GM21360 (cell line): ENCODE measurements around the gene ZNF335.
"Not testable (repeated sequence)": the region's sequence is repeated elsewhere in the genome, so short reads cannot be mapped to it uniquely, and the experiment has no call there.

Source experiments
- ATAC-seq: cut with Tn5 transposase; IDR thresholded peaks from one replicate; pipeline ENCODE4 v1.9.1; 2021; ENCODE audit warnings: mild to moderate bottlenecking, moderate library complexity; ENCODE audit not compliant: unreplicated experiment

Gene ZNF335

DNA sequence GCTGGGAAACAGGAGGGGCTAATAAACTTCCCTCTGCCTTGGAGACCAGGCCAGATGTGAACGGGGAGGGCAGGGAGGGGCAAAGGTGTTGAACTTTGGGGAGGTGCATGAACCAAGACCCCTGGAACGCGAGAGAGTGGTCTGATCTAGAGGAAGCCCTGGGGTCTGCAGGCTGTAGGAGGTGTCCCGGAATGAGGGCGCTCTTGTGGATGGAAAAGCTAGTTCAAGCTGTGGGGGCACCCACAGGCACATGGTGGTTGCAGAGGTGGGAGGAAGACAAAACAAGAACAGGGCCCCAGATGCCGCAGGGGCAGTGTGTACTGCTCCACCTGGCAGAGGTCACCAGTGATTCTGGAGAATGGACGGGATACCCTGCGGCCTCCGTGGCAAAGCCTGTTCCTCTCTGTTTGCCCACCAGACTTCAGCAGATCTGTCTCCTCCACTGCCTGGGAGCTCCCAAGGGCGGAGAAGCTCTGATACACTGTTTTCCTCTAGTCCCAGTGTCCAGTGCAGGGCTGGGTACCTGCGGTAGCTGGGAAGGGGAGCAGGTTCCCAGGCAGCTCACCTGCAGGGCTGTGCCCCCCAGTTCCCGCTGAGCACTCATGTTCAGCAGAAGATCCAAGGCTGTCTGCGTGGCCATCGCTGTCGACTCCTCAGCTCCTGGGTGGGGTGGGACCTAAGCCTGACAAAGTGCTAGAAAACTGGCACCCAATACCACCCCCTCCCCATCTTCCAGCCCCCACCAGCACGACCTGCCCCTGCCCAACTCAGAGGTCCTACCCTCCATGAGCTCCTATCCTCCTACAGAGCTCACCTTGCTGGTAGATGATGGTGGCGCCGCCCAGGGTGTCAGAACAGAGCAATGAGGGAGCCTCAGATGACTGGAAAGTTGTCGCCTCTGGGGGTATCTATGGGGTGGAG is 14.7 kb downstream of the ZNF335 start:
- ATAC-seq, result no peak

DNA sequence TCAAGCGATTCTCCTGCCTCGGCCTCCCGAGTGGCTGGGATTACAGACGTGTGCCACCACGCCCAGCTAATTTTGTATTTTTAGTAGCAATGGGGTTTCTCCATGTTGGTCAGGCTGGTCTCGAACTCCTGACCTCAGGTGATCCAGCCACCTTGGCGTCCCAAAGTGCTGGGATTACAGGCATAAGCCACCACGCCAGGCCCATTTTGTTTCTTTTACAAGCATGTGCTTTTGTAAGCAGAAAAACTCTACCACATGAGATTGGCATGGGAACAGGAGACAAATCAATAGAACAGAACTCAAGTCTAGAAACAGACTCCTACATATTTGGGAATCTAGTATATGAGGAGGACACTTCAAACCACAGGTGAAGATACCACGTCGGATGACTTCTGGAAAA is 15.7 kb downstream of the ZNF335 start:
- ATAC-seq, result not testable (repeated sequence)

DNA sequence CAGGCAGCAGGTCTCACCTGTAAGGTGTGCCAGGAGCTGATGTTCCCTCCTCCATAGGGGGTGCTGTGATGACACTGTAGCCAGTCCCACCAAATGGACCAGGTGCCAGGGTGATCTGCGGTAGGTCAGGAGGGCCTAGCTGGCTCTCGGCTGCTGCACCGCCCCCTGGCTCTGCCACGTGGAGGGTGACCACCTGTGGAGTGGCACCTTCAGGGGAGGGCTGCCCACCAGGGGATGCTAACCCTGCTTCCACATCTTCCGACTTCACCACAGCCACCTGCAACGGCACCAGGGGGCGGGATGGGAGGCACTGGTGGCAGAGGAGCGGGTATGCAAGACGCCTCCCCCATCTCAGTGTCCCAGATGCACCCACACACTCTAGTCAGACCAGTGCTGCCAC is 18.3 kb downstream of the ZNF335 start:
- no peak for ATAC-seq

DNA sequence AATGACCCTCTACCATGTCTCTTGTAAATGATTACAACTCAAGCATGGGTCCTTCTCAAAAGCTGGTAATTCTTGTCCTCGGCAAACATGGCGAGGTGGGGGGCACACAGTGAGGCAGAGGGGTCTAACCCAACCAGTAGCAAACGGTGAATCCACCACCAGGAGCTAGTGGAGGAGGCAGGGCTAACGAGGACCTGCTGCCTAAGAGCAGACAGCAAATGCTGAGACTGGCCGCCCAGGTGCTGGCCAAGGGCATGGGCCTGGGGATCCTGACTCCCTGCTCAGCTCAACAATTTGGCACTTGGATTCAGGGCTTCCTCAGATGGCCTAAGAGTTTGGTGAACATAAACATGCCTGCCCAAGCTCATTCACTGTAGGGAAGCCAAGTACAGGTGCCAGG is 19.1 kb downstream of the ZNF335 start:
- ATAC-seq, result no peak

DNA sequence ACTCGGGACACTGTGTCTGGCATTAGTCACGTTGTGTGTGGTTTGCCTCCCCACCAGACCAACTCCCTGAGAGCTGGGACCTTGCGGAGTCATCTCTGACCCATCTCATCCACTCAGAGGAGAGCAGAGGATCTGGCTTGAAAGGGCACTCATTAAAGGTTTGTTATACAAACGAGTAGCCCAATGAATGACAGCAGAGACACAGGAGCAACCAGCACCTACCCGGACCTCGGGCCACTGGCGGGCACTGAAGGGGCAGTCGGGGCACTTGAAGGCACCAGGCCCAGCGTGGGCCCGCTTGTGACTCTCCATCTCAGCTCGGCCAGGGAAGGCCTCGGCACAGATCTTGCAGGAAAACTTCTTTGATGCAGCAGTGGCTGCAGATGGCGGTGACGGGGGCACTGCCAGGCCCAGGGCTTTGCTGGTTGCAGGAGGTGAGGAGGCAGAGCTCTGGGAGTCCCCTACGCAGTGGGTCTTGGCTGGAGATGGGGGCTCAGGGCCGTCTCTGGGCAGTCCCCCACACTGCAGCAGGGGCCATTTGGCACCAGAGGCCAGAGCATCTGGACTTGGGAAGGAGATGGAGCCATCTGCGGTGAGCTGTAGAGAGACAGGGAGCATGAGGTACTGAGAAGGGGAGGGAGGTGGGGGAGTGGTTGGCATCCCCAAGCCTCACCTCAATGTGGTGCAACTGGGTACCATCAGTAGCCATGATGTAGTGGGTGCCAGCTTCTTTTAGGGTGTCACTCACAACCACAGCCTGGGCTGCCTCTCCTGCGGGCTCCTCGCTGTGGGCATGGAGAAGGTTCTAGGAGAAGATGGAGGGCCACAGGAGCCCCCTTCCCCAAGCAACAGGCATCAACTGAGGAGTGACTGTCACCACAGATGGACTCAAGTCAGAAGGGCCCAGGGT is 19.8 kb downstream of the ZNF335 start:
- ATAC-seq, result no peak

DNA sequence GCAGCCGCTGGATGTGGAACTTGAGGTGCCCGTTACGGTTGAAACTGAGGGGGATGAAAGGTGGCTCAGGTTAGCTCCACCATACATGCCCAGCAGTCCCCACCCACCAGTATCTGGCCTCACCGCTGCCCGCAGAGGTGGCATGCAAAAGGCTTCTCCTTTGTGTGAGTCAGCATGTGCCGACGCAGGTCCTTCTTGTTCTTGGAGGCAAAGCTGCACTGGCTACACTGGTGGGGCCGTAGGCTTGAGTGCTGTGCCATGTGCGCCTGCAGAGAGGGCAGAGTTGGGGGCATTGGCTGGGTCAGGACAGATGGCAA is 21.7 kb downstream of the ZNF335 start:
- ATAC-seq, result no peak

DNA sequence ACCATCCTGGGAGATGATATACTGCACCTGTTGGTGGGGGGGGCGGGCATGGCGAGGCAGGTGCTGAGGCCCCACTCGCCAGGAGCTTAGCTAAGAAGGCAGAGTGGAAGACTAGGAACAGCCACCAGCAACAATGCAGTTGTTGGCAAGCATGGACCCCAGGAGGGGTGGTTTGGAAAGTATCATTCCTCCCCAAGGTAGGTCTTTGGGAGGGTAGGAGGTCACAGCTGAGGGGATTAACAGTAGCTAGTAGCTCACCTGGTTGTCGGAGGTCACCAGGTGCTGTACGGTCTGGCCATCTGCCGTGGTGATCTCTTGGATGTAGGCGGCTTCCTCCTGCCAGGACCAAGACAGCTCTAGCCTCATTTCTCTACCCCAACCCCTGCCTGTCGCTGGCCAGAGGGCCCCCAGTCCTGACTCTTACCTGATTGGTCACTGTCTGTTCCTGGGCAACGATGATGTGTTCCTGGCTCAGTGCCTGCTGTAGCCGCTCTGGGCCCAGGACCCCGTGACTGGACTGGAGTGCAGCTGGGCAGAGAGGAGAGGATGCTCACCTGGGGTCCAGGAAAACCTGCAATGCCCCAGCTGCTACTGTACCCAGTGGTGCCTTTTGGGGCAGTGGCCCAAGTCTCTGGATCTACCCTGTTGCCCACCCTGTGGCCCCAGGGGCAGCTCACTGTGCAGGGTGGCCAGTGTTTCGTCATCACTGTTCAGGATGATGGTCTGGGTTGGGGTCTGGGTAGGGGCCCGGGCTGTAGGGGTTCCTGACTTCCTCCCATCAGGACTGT is 22.3 kb downstream of the ZNF335 start:
- ATAC-seq, result no peak

DNA sequence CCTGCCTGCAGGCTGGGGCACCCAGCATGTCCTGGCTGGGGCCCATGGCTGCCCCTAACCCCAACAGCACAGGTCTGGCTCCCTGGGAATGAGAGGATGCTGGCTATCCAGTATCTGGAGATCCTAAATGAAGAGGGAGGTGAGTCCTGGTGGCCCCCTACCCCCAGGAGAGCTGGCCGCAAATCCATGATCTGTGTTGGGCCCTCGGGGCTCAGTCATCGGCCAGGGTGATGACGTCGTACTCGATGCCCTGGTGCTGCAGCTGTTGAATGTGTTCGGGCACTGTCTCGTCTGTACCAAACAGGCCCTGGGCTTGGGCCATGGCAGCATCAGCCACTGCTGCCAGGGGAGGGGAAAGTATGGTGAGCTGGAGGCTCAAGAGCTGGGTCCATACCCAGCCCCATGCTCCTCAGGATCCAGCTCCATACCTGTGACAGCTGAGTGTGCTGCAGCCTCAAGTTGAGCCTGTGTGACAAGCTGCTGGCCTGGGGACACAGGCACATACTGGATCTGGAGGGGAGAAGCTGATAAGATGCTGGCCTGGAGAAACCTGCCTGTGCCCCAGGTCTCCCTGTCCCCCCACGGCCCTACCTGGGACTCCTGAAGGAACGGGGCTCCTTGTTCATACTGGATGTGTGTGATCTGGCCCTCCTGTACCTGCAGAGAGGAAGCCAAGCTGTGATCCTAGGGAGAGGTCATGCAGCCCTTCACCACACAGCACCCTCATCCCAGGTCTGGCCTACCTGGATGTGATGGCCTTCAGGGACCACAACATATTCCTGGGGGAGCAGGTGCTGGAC is 23.1 kb downstream of the ZNF335 start:
- ATAC-seq, result no peak

DNA sequence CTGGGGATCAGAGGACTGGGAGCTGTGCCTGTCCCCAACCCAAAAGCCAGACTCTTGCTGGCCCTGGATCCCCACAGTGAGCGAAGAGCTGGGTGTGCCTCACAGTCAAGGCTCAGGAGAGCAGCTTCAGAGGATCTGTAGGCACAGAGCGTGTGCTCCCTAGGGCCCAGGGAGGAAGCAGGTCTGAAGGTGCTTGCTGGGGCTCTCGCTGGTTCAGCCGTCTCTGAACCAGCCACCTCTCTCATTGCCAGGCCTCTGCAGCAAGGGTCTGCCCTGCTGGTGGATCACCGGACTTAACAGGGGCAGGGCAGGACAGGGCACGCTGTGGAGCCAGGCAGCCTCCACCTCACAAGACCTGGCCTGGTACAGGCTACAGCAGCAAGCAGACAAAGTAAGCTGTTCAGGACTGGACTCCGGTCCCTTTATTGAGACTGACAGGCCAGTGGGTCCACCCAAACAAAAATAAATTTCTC is 23.7 kb downstream of the ZNF335 start:
- no peak for ATAC-seq

DNA sequence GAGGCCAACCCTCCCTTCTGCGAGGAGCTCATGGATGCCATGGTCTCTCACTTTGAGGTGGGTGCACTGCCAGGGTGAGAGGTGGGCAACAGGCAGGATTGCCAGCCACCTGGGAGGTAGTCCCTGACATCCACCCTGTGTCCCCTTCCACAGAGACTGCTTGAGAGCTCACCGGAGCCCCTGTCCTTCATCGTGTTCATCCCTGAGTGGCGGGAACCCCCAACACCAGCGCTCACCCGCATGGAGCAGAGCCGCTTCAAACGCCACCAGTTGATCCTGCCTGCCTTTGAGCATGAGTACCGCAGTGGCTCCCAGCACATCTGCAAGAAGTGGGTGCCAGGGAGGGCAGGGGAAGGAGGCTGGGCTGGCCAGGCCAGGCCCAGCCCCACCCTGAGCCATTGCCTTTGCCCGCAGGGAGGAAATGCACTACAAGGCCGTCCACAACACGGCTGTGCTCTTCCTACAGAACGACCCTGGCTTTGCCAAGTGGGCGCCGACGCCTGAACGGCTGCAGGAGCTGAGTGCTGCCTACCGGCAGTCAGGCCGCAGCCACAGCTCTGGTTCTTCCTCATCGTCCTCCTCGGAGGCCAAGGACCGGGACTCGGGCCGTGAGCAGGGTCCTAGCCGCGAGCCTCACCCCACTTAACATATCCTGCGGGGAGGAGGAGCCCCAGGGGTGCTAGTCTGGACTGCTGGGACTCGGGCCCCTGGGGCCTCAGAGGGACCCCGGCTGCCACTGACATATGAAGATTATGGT is 24.7 kb downstream of the ZNF335 start:
- no peak for ATAC-seq

DNA sequence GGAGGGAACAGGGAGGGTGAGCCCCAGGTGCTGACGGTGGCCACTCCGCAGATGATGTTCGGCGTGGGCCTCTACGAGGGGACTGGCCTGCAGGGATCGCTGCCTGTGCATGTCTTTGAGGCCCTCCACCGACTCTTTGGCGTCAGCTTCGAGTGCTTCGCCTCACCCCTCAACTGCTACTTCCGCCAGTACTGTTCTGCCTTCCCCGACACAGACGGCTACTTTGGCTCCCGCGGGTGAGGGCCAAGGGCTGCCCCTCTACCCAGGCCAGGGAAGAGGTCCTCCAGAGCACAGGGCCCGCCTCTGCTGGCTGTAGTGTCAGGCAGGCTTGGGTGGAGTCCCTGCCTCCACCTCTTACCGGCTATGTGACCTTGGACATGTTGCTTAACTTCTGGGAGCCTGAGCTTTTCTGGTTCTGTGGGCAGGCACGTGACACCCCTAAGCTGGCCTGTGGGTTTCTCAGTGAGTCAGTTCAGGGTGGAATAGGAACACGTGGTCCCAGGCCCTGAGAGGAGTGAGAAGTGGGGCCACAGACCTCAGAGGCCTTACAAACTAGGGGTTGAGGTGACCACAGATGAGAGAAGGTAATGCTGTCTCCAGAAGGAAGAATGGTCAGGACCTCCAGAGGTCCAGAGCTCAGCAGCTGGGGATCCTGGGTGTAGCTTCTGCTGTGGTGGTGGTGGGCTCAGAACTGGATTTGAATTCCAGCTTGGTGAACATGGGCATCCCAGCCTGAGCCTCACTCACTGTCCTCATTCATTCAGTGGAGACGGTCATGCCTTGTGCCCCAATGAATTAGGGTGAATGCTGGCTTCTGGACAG is 25.6 kb downstream of the ZNF335 start:
- no peak for ATAC-seq

DNA sequence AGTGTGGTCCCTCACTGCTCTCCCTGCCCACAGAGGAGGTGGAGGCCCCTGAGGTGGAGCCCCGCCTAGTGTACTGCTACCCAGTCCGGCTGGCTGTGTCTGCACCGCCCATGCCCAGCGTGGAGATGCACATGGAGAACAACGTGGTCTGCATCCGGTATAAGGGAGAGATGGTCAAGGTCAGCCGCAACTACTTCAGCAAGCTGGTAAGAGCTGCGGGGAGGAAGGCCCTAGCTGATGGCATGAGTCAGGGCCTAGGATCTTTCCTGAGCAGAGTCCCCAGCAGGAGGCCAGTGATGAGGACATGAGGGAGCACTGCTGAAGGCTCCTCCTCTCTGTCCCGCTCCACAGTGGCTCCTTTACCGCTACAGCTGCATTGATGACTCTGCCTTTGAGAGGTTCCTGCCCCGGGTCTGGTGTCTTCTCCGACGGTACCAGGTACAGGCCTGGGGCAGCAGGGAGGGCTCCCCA is 26.3 kb downstream of the ZNF335 start:
- no peak for ATAC-seq

DNA sequence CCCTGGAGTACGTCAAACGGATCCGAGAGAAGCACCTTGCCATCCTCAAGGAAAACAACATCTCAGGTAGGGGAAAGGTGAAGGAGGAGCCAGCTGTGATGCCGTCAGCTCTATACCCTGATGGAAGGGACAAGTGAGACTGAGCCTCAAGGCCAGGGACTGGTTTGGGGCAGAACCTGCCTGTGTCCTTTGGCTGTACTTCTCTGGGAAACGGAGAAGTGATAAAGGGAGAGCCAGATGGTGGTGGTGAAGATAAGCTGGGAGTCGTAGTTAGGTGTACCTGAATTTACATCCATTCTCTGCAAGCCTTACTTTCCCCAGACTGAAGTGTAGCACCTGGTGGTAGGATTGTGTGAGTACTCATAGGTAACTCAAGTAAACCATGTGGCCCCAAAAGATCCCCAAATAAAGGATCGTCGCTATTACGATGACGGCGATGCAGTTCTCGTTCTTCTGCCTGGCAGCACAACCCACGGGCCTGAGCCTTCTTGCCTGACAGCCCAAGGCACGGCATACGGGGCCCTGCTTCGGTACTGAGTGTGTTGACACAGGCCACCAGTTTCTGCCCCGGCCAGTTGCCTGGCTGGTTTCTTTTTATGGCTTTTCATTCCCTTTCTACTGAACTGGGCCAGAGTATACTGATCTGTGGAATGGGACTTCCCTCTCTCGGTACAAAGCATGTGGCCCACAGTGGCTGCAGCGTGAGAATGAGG is 26.9 kb downstream of the ZNF335 start:
- ATAC-seq, result no peak

DNA sequence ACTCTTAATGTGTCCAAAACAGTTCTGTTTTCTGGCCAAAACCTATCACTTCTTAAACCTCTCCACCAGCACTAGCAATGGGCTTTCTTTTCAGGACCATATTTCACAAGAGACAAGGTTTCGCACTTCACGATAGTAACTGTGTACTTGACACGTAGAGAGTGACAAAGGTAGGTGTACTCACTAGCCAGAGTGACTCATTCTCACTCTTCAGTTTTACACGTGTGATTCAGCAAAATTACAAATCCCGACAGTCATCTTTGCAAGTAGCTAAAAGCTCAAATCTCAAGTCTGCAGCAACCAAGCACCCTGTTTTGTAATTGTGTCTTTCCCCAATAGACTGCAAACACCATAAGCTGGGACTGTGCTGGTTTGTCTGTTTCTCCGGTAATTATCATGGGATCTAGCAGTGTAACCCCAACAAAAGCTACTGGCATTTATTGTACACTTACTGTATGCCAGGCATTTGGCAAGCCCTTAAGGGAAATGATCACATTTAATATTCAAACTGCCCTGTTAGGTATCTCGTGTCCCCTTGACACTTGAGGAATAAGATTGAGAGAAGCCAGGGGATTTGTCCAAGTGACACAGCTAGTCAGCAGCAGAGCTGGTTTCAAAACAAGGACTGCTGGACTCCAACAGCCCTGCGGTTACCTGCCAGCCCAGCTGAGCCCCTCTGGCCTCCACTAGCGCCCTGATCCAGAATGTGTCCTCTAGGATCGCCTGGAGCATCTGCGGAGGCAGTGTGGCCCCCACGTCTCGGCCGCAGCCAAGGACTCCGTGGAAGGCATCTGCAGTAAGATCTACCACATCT is 27.6 kb downstream of the ZNF335 start:
- no peak for ATAC-seq

DNA sequence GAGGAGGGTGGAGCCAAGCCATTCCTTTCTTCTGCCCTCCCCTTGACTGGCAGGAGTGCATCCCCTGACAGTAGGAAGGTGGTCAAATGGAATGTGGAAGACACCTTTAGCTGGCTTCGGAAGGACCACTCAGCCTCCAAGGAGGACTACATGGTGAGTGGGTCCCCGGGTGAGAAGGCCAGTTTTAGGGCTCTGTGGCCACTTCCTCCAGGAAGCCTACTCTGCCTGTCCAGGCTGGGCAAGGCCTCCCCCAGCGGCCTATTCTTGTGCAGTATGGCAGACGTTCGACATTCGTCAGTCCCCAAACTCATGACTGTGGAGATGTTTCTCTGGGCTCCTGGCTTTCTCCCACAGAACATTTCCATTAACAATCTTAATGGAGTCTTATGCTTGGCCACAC is 28.4 kb downstream of the ZNF335 start:
- ATAC-seq, result no peak

DNA sequence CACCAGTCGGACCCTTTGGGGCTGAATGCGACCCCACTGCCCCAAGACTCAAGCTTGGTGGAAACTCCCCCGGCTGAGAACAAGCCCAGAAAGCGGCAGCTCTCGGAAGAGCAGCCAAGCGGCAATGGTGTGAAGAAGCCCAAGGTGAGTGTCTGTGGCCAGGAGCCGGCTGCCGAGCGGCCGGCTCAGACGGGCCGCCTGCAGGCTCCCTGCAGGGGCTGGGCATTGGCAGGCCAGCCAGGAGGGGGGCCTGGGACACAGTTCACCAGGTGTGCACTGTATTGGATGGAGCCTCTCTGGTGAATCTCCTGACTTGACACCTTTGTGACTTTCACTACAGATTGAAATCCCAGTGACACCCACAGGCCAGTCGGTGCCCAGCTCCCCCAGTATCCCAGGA is 31.5 kb downstream of the ZNF335 start:
- no peak for ATAC-seq

DNA sequence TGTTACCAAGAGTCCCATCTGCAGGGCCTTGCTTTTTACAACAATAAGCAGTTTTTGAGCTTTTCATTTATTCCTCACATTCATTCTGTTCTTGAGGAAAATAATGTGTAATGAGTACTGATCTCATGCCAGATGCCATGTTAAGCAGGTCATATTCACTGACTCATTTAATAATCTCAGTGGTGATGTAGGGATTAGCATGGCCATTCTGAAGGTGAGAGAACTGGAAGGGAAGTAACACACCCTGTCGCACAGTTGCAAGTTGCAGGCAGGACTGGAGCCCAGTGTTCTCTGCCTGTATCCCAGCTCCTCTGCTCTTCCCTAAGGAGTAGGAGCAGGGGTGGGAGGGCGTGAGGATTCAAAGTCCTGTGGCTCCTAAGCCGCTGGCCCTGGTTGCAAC is 31.9 kb downstream of the ZNF335 start:
- ATAC-seq, result no peak
